ENCODE data around the gene LRRFIP2.

GRCh38 chr3:37094636-37095035, 79.7 kb downstream of the LRRFIP2 start:
- TF ChIP-seq SUZ12 (IDR thresholded peaks at IDR 0.05; ENCODE audit: extremely low read depth, insufficient read depth, insufficient read length) (no peak), ZNF274 (IDR thresholded peaks at IDR 0.05; ENCODE audit: low read depth, low read length) (no peak), YY1 (IDR thresholded peaks at IDR 0.05; ENCODE audit: insufficient read depth, insufficient read length) (no peak)

Measured in NT2/D1 (cell line).